Loucy (cell line): Measurements from ENCODE around the gene ADAMTS2.

ENCODE experiments used
- CTCF ChIP-seq: fragments of 200-600 bp; sonication (generic); conservative IDR thresholded peaks from 2 replicates; pipeline ENCODE4 v1.5.1; 2014; ENCODE audit warnings: mild to moderate bottlenecking, antibody characterized with exemption, low read length
- EZH2phosphoT487 ChIP-seq: fragments of 200-600 bp; IDR thresholded peaks from 2 replicates; pipeline ENCODE4 v1.6.1; 2018; ENCODE audit warnings: antibody characterized with exemption, mild to moderate bottlenecking, moderate library complexity, borderline replicate concordance

GRCh38 chr5:179307931-179308471 lies 37.3 kb downstream of the ADAMTS2 start:
- TF ChIP-seq CTCF (no peak), EZH2phosphoT487 (no peak)
